Mucosa of descending colon (tissue), 3 donors: ENCODE data around the gene DCAF6. TPM values are rescaled to one million over a fixed set of nuclear protein-coding genes. Genes with fewer than 3 reads are reported as not detected.
A peak's percentile ranks its signal among the peaks of the same experiment; 100 is the strongest.

Source experiments
- ATAC-seq: fragments of 200-7000 bp; cut with Tn5 transposase; one replicate; pipeline ENCODE4 v1.9.1; 2020; ENCODE audit warnings: mild to moderate bottlenecking, moderate library complexity
- DNase-seq, 3 donors: peaks; one replicate each; pipeline ENCODE4 v3.0.0-alpha.2; 2020
- H3K36me3 ChIP-seq: fragments of 200-600 bp; one replicate; pipeline ENCODE4 v1.8.0; 2021; ENCODE audit warnings: low read depth, mild to moderate bottlenecking
- H3K4me1 ChIP-seq: fragments of 200-600 bp; one replicate; pipeline ENCODE4 v1.8.0; 2021; ENCODE audit warnings: low read depth, mild to moderate bottlenecking
- H3K4me3 ChIP-seq: fragments of 200-600 bp; one replicate; pipeline ENCODE4 v1.8.0; 2021; ENCODE audit warnings: mild to moderate bottlenecking
- H3K9me3 ChIP-seq: fragments of 200-600 bp; one replicate; pipeline ENCODE4 v1.8.0; 2021; ENCODE audit warnings: mild to moderate bottlenecking
- intact Hi-C, 2 donors: fragments of 100-400 bp; cut with DNase I in 1 of 2; cut with micrococcal nuclease in 1 of 2; formaldehyde crosslinking; loops; one replicate each; pipeline versions ENCODE4 v1.11.0 to v1.11.1; 2022; cut with DNase I, micrococcal nuclease
- total RNA-seq, 3 donors: library from RNA; stranded (reverse); fragmentation: NEBNext Ultra II Directional in 2 of 3; extraction: Animal tissue kit (Norgen Biotek cat#: 25700) in 2 of 3; gene quantifications; one replicate each; pipeline versions ENCODE4 v1.2.1 to v1.2.4, GENCODE V29; 2021 to 2023
- TF ChIP-seq, protein P1 (sequence below): fragments of 200-600 bp; IDR thresholded peaks from one replicate; pipeline ENCODE4 v1.8.0; 2022; ENCODE audit warnings: antibody characterized with exemption, mild to moderate bottlenecking
- donor health status: DM: no; HTN: no; CAD: no; lungs with moderate emphysema.
- donor health status: DM: no; HTN: no; CAD: no.
- donor health status: DM: no; HTN: yes; CAD: no.

DCAF6 gene
- total RNA-seq, 3 donors from 2014 or later: 57.1 to 71.7 (median 62.2) TPM

DNA sequence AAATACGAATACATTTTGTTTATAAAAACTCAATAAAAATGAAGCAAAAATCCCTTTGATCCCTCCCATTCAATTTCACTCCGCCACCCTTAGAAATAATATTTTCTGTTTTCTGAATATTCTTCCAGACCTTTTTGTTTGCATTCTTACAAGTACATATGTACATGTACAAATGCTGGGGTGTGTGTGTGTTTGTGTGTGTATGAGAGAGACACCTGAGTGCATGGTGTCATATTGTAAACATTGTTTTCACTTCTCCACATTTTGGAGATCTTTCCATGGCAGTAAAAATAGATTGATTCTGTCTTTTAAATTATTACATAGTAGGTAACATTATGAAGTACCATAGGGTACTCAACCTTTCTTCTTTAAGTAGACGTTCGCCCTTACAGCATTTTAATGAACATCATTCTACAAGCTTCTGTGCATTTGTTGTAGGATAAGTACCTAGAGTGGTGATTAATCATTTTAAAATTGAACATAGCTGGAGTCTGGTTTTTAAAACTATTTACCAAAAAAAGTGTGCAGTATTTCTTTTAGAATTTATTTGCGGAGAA is 1.7 kb downstream of the DCAF6 start:
- TF ChIP-seq, protein P1, sequence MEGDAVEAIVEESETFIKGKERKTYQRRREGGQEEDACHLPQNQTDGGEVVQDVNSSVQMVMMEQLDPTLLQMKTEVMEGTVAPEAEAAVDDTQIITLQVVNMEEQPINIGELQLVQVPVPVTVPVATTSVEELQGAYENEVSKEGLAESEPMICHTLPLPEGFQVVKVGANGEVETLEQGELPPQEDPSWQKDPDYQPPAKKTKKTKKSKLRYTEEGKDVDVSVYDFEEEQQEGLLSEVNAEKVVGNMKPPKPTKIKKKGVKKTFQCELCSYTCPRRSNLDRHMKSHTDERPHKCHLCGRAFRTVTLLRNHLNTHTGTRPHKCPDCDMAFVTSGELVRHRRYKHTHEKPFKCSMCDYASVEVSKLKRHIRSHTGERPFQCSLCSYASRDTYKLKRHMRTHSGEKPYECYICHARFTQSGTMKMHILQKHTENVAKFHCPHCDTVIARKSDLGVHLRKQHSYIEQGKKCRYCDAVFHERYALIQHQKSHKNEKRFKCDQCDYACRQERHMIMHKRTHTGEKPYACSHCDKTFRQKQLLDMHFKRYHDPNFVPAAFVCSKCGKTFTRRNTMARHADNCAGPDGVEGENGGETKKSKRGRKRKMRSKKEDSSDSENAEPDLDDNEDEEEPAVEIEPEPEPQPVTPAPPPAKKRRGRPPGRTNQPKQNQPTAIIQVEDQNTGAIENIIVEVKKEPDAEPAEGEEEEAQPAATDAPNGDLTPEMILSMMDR: no peak
- Histone ChIP-seq H3K4me1 (peaks cover 22% of the 10 kb centered on the region), H3K4me3 (no peak overlapping the region), H3K36me3 (no peaks in the 10 kb centered on the region), H3K9me3 (no peaks in the 10 kb centered on the region)
- intact Hi-C loops: no loop called here
- no peak for ATAC-seq
- no peak for DNase-seq

DNA sequence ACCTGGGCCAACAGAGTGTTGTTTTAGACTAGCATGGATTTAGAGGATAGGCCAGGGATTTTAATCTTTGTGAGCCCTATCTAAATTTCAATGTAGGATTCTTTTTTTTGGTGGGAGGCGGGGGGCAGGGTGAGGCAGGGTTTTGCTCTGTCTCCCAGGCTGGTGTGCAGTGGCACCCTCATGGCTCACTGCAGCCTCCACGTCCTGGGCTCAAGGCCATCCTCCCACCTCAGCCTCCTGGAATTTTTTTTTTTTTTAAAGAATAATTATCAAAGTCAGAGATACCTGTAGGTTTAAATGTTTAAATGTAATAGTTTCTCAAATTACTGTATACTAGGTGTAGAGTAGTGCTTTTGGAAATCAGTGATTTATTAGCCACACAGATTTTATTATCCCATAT is 3.8 kb downstream of the DCAF6 start:
- peaks cover 18% of the 10 kb centered on the region for H3K4me1 ChIP-seq
- no peak for ATAC-seq
- intact Hi-C loops: no loop called here

DNA sequence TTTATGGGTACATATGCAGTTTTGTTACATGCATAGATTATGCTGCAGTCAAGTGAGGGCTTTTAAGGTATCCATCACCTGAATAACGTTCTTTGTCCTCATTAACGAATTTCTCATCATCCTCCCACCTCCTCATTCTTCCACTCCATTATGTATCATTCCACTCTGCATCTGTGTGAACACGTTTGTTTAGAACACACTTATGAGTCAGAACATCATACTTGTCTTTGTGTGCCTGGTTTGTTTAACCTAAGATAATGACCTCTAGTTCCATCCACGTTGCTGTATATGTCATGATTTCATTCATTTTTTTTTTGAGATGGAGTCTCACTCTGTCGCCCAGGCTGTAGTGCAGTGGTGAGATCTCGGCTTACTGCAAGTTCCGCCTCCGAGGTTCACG is 7.1 kb downstream of the DCAF6 start:
- Histone ChIP-seq H3K9me3 (no peaks in the 10 kb centered on the region), H3K36me3 (no peaks in the 10 kb centered on the region), H3K4me3 (no peak overlapping the region), H3K4me1 (peaks cover 30% of the 10 kb centered on the region)
- TF ChIP-seq, protein P1: no peak
- DNase-seq (no peak), ATAC-seq (no peak)
- intact Hi-C loops: no loop called here

More for the DNA sequence above, 3.8 kb downstream of the DCAF6 start:
- H3K36me3 ChIP-seq: no peaks in the 10 kb centered on the region
- TF ChIP-seq, protein P1: no peak
- no peak for DNase-seq
- no peak overlapping the region for H3K4me3 ChIP-seq
- H3K9me3 ChIP-seq: no peaks in the 10 kb centered on the region

DNA sequence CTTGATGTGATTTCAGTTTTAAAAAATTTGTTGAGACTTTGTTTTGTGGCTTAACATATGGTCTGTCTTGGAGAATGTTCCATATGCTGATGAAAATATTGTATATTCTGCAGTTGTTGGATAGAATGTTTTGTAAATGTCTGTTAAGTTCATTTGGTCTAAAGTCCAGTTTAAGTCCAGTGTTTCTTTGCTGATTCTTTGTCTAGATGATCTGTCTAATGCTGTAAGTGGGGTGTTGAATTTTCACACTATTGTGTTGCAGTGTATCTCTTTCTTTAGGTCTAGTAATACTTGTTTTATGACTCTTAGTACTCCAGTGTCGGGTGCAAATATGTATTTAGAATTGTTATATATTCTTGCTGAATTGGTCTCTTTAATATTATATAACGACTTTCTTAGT is 11.2 kb downstream of the DCAF6 start:
- TF ChIP-seq, protein P1: no peak
- Histone ChIP-seq H3K4me1 (peaks cover 31% of the 10 kb centered on the region), H3K36me3 (no peaks in the 10 kb centered on the region), H3K4me3 (no peak overlapping the region), H3K9me3 (no peaks in the 10 kb centered on the region)
- intact Hi-C loops: no loop called here
- peak; percentile 33 for ATAC-seq
- no peak for DNase-seq

DNA sequence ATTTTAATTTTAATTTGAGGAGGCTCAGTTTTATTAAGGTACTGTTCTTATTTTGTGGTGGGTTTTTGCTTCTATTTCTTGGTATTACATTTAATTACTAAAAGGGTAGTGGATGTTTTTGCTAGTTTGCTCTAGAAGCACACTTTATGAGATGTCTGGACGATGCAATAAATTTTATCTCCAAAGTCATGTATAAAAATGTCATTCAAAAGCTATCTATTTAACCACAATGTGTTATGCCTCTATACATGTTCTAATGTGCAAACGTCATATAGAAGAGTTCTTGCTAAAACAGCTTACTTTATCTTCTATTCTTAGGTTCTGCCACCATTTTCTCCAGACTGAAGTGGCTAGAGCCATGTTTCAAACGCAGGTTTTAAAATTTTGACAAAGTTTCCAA is 13.3 kb downstream of the DCAF6 start:
- TF ChIP-seq, protein P1: no peak

DNA sequence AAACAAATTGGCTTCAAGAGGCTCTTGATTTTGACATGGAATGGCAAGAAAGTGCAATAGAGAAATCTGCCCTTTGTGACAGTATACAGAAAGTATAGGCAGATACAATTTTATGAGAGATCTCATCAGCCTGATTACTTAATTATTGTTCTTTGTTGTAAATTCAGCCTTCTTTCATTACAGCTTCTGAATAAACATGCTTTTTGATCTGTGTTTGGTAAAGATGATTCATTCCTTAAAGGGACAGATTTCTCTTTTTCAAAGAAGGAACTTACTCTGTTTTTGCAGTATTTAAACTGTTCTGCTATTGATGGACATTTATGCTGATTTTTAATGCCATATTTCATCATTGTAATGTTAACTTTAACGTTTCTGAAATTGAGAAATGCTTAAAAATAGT is 14.1 kb downstream of the DCAF6 start:
- H3K4me3 ChIP-seq: no peak overlapping the region
- DNase-seq (no peak), ATAC-seq (no peak)
- intact Hi-C loops: no loop called here
- no peaks in the 10 kb centered on the region for H3K9me3 ChIP-seq
- H3K4me1 ChIP-seq: peaks cover 31% of the 10 kb centered on the region
- H3K36me3 ChIP-seq: no peaks in the 10 kb centered on the region
- TF ChIP-seq, protein P1: no peak

More for the DNA sequence above, 13.3 kb downstream of the DCAF6 start:
- peaks cover 31% of the 10 kb centered on the region for H3K4me1 ChIP-seq
- ATAC-seq: no peak
- no peaks in the 10 kb centered on the region for H3K36me3 ChIP-seq
- H3K4me3 ChIP-seq: no peak overlapping the region
- DNase-seq: no peak
- H3K9me3 ChIP-seq: no peaks in the 10 kb centered on the region
- intact Hi-C loops: no loop called here
